ENCODE results near the gene DNAAF5. TPM values are rescaled to one million over a fixed set of nuclear protein-coding genes. Genes with fewer than 3 reads are reported as not detected.

The DNAAF5 gene
- total and polyA plus RNA-seq, 2 of the 13 experiments (the other 11 are each of a cell fraction or from before 2014, with no cell fraction given) = 11.9 to 21.5 TPM

- TF ChIP-seq ZNF605 (CRISPR knock-in tag; IDR thresholded peaks at IDR 0.05) = no peak
- TF ChIP-seq ZNF674 (CRISPR knock-in tag; IDR thresholded peaks at IDR 0.05; ENCODE audit: low read depth) = no peak
- no peak for TF ChIP-seq ZNF572 (CRISPR knock-in tag; IDR thresholded peaks at IDR 0.05)
- no peak for TF ChIP-seq ZNF354B (CRISPR knock-in tag; IDR thresholded peaks at IDR 0.05)
- no peak for TF ChIP-seq KAT8 (CRISPR knock-in tag; IDR thresholded peaks at IDR 0.05)
- no peak for TF ChIP-seq HMGXB4 (CRISPR knock-in tag; IDR thresholded peaks at IDR 0.05; ENCODE audit: borderline replicate concordance in 1 of 2, low read depth in 1 of 2)
- TF ChIP-seq ZNF280D (CRISPR knock-in tag; IDR thresholded peaks at IDR 0.05) = no peak
- no peak for TF ChIP-seq GATA4 (IDR thresholded peaks at IDR 0.05; ENCODE audit: borderline replicate concordance, low read depth)
- TF ChIP-seq CERS6 (CRISPR knock-in tag; IDR thresholded peaks at IDR 0.05) = no peak
Observed at GRCh38 chr7:773622-773915, 47.1 kb downstream of the DNAAF5 start (continued).

Measured in HepG2 (cell line).